Cardiac atrium fibroblast (primary cell): ENCODE results near the gene MAGEA4. TPM values are rescaled to one million over a fixed set of nuclear protein-coding genes. Genes with fewer than 3 reads are reported as not detected.

Experiments used
- total RNA-seq: library from RNA; depleted of rRNA; stranded (reverse); fragments of >200 nt; gene quantifications from 2 replicates; pipeline ENCODE4 v1.2.3, GENCODE V29; 2015

The MAGEA4 gene
- total RNA-seq, result not detected in 2 replicates

GRCh38 chrX:151912780-151913179 lies at the start of gene MAGEA4:
MAGEA4 (plus strand) TSS chrX:151912889; CDS start chrX:151923665, 10,776 bp downstream.

Other genes starting within 250 kb of the MAGEA4 start
- not detected in 2 replicates for gene PRRG3, start 217.4 kb upstream of the MAGEA4 start, total RNA-seq
- not detected in 2 replicates for gene FATE1, start 196.9 kb upstream of the MAGEA4 start, total RNA-seq
- not detected in 2 replicates for gene CNGA2, start 178.1 kb upstream of the MAGEA4 start, total RNA-seq
- gene GABRE, start 61.8 kb downstream of the MAGEA4 start, total RNA-seq, result 5.2 and 28.0 TPM in 2 replicates
- gene MAGEA10, start 225.7 kb downstream of the MAGEA4 start, total RNA-seq, result not detected in 2 replicates